ENCODE measurements around the gene NCR1. TPM values are rescaled to one million over a fixed set of nuclear protein-coding genes. Genes with fewer than 3 reads are reported as not detected.
"Not testable (repeated sequence)": the region's sequence is repeated elsewhere in the genome, so short reads cannot be mapped to it uniquely, and the experiment has no call there.

NCR1 gene
- polyA plus RNA-seq (2011; rRNA removed) (not detected in 2 replicates), polyA minus RNA-seq (2011; rRNA and poly(A)+ RNA removed) (not detected in 2 replicates)

GRCh38 chr19:54905803-54906511, at the start of gene NCR1:
NCR1 (plus strand) TSS chr19:54906148; CDS start chr19:54906188, 40 bp downstream.
- POLR2A ChIA-PET = no interaction called here
- Histone ChIP-seq H3K27me3 (ENCODE audit: control insufficient read depth, insufficient read depth, low read length) (no peaks in the 10 kb centered on the region), H3K27ac (ENCODE audit: low read depth, low read length) (no peak within 1 kb of the TSS), H3K4me3 (ENCODE audit: low read depth, low read length) (no peak within 1 kb of the TSS), H3K9me3 (ENCODE audit: control insufficient read depth, insufficient read depth, low read length) (peaks cover 59% of the 10 kb centered on the region)
- CTCF ChIA-PET = no interaction called here
- DNase-seq (ENCODE audit: low read depth, low spot score) = no peak
- TF ChIP-seq, protein P1, sequence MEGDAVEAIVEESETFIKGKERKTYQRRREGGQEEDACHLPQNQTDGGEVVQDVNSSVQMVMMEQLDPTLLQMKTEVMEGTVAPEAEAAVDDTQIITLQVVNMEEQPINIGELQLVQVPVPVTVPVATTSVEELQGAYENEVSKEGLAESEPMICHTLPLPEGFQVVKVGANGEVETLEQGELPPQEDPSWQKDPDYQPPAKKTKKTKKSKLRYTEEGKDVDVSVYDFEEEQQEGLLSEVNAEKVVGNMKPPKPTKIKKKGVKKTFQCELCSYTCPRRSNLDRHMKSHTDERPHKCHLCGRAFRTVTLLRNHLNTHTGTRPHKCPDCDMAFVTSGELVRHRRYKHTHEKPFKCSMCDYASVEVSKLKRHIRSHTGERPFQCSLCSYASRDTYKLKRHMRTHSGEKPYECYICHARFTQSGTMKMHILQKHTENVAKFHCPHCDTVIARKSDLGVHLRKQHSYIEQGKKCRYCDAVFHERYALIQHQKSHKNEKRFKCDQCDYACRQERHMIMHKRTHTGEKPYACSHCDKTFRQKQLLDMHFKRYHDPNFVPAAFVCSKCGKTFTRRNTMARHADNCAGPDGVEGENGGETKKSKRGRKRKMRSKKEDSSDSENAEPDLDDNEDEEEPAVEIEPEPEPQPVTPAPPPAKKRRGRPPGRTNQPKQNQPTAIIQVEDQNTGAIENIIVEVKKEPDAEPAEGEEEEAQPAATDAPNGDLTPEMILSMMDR (IDR thresholded peaks at IDR 0.05; ENCODE audit: low read depth, low read length) = no peak

DNA sequence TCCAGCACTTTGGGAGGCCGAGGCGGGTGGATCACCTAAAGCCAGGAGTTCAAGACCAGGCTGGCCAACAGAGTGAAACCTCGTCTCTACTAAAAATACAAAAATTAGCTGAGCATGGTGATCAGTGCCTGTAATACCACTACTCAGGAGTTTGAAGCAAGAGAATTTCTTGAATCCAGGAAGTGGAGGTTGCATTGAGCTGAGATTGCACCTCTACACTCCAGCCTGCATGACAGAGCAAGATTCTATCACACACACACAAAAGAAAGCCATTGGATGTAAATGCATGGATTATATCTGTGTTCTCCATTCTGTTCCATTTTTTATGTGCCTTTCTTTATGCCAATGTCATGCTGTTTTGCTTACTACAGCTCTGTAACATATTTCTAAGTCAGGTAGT, 47.5 kb upstream of the NCR1 start:
- DNase-seq (ENCODE audit: low read depth, low spot score); H3K4me3 ChIP-seq (ENCODE audit: low read depth, low read length); H3K27me3 ChIP-seq (ENCODE audit: control insufficient read depth, insufficient read depth, low read length); H3K9me3 ChIP-seq (ENCODE audit: control insufficient read depth, insufficient read depth, low read length); POLR2A ChIA-PET; CTCF ChIA-PET; H3K27ac ChIP-seq (ENCODE audit: low read depth, low read length): not testable (repeated sequence)

- H3K27me3 ChIP-seq (ENCODE audit: control insufficient read depth, insufficient read depth, low read length); H3K27ac ChIP-seq (ENCODE audit: low read depth, low read length); POLR2A ChIA-PET; DNase-seq (ENCODE audit: low read depth, low spot score); CTCF ChIA-PET; H3K4me3 ChIP-seq (ENCODE audit: low read depth, low read length); H3K9me3 ChIP-seq (ENCODE audit: control insufficient read depth, insufficient read depth, low read length): not testable (repeated sequence)
Measured at GRCh38 chr19:54859421-54859820, 46.5 kb upstream of the NCR1 start.

- CTCF ChIA-PET = not testable (repeated sequence)
Measured at GRCh38 chr19:54863459-54863858, 42.5 kb upstream of the NCR1 start.

DNA sequence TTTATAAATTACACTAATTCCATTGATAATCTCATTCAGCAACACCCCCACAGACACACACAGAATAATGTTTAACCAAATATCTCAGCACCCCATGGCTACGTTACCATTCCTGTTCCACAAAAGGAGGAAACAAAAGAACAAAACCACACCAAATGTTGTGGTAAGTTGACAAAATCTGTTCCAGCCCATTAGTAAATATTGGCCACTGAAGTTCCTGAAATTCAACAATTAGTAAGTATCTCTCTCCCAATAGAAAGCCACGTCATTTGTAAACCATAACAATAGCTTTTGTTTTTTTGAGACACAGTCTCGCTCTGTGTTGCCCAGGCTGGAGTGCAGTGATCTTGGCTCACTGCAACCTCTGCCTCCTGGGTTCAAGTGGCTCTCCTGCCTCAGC, 34.3 kb upstream of the NCR1 start:
- DNase-seq (ENCODE audit: low read depth, low spot score) = no peak
- Histone ChIP-seq H3K9me3 (ENCODE audit: control insufficient read depth, insufficient read depth, low read length) (peaks cover 29% of the 10 kb centered on the region), H3K4me3 (ENCODE audit: low read depth, low read length) (no peak overlapping the region), H3K27me3 (ENCODE audit: control insufficient read depth, insufficient read depth, low read length) (no peaks in the 10 kb centered on the region), H3K27ac (ENCODE audit: low read depth, low read length) (no peak overlapping the region)
- ChIA-PET CTCF (no interaction called here), POLR2A (no interaction called here)
- TF ChIP-seq, protein P1 (IDR thresholded peaks at IDR 0.05; ENCODE audit: low read depth, low read length) = no peak

More at GRCh38 chr19:54863459-54863858, 42.5 kb upstream of the NCR1 start:
- H3K27ac ChIP-seq (ENCODE audit: low read depth, low read length); H3K4me3 ChIP-seq (ENCODE audit: low read depth, low read length); DNase-seq (ENCODE audit: low read depth, low spot score); H3K27me3 ChIP-seq (ENCODE audit: control insufficient read depth, insufficient read depth, low read length); POLR2A ChIA-PET: not testable (repeated sequence)
- peaks cover 21% of the 10 kb centered on the region for H3K9me3 ChIP-seq (ENCODE audit: control insufficient read depth, insufficient read depth, low read length)

- Histone ChIP-seq H3K27me3 (ENCODE audit: control insufficient read depth, insufficient read depth, low read length) (no peaks in the 10 kb centered on the region), H3K27ac (ENCODE audit: low read depth, low read length) (no peak within 1 kb of the TSS), H3K9me3 (ENCODE audit: control insufficient read depth, insufficient read depth, low read length) (peaks cover 33% of the 10 kb centered on the region), H3K4me3 (ENCODE audit: low read depth, low read length) (no peak within 1 kb of the TSS)
- TF ChIP-seq, protein P1 (IDR thresholded peaks at IDR 0.05; ENCODE audit: low read depth, low read length) = no peak
- CTCF ChIA-PET = no interaction called here
- DNase-seq (ENCODE audit: low read depth, low spot score) = no peak
- POLR2A ChIA-PET = no interaction called here
Measured at GRCh38 chr19:54873990-54874389, 32.0 kb upstream of the NCR1 start, which contains the start of gene FCAR. FCAR (plus strand) TSS chr19:54874235; CDS start chr19:54874290, 55 bp downstream.

All from AG04450 (cell line).